PFSK-1 (cell line): Measurements from ENCODE around the gene RNF19B.

Source experiments
- FOXP2 ChIP-seq: optimal IDR thresholded peaks from 2 replicates; pipeline ENCODE3; 2011; ENCODE audit warnings: borderline replicate concordance, control low read depth, inconsistent platforms; ENCODE audit not compliant: insufficient read depth; ENCODE audit errors: extremely low read length, extremely low read depth
- POLR2AphosphoS5 ChIP-seq: IDR thresholded peaks from 2 replicates; pipeline ENCODE4 v1.6.1; 2012; ENCODE audit warnings: low read depth, mild to moderate bottlenecking, control low read depth, low read length, moderate library complexity
- SIN3A ChIP-seq: IDR thresholded peaks from 2 replicates; pipeline ENCODE4 v1.6.1; 2012; ENCODE audit warnings: mild to moderate bottlenecking, low read length, moderate library complexity, borderline replicate concordance; ENCODE audit not compliant: insufficient read depth
- TAF1 ChIP-seq: IDR thresholded peaks from 2 replicates; pipeline ENCODE4 v1.6.1; 2012; ENCODE audit warnings: low read length, control low read depth, borderline replicate concordance; ENCODE audit not compliant: insufficient read depth
- TF ChIP-seq, protein P1 (sequence below), 2 experiments: IDR thresholded peaks; 2 replicates each; pipeline versions ENCODE4 v1.6.1 to v1.8.0; 2011 to 2012; ENCODE audit warnings: low read depth in 2 of 2, low read length in 2 of 2, control low read depth in 1 of 2, inconsistent platforms in 1 of 2, mild to moderate bottlenecking in 1 of 2, moderate library complexity in 1 of 2; ENCODE audit not compliant: insufficient read depth in 1 of 2

Gene RNF19B

DNA sequence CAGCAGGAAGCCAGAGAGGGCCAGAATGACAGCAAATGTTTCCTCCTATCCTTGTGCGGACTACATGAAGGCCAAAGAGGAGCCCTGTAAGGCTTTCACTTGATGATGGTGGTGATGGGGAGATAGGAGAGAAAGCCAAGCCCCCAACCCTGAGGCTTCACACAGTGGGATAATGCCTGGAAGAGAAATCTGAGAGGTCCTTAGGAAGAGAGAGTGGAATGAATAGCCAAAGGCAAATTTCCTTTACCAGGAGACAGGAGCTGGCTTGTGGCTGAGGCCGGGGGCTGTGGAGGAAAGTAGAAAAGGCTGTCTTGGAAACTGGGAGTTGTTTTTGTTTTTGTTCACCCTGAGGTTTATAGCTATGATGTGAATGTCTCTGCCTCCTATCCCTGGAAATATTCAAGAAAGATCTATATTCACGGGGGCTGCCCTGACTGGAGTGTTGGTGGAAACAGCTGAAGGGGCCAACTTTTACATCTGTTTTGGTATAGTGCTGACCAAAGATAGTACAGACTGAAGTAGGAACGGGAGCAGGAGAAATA lies 13.0 kb upstream of the RNF19B start:
- TF ChIP-seq FOXP2 (no peak), TAF1 (no peak), SIN3A (no peak), POLR2AphosphoS5 (no peak)
- TF ChIP-seq, protein P1, sequence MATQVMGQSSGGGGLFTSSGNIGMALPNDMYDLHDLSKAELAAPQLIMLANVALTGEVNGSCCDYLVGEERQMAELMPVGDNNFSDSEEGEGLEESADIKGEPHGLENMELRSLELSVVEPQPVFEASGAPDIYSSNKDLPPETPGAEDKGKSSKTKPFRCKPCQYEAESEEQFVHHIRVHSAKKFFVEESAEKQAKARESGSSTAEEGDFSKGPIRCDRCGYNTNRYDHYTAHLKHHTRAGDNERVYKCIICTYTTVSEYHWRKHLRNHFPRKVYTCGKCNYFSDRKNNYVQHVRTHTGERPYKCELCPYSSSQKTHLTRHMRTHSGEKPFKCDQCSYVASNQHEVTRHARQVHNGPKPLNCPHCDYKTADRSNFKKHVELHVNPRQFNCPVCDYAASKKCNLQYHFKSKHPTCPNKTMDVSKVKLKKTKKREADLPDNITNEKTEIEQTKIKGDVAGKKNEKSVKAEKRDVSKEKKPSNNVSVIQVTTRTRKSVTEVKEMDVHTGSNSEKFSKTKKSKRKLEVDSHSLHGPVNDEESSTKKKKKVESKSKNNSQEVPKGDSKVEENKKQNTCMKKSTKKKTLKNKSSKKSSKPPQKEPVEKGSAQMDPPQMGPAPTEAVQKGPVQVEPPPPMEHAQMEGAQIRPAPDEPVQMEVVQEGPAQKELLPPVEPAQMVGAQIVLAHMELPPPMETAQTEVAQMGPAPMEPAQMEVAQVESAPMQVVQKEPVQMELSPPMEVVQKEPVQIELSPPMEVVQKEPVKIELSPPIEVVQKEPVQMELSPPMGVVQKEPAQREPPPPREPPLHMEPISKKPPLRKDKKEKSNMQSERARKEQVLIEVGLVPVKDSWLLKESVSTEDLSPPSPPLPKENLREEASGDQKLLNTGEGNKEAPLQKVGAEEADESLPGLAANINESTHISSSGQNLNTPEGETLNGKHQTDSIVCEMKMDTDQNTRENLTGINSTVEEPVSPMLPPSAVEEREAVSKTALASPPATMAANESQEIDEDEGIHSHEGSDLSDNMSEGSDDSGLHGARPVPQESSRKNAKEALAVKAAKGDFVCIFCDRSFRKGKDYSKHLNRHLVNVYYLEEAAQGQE (IDR thresholded peaks at IDR 0.05; ENCODE audit: insufficient read depth in 1 of 2, low read depth in 2 of 2, low read length in 2 of 2): no peak

DNA sequence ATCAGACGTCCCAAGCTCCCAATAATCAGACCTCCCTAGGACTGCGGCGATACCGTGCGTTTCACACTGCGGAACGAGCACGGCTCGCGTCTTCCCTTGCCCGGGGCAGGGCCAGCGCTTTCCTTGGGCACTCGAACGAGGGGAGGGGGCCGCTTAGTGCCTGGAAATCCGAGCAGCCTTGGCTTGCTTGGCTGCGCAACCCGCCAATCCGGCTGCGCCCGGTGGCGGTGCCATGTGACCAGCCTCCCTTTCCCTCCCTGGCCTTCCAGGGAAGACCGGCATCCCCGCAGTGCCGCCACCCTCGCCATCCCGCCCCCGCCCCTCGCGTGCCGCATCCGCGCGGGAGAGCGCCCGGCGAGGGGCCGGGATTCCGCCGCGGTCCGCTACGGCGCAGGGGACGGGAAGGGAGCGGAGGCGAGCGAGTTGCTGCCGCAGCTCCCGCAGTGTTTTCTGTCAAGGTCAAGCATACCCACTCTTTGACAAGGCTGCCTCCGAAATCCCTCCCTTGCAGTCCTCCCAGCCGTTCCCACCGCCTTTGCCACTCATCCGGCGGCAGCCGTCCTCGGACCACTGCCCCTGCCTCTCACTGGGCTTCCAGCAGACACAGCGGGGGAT lies 8.3 kb upstream of the RNF19B start:
- TF ChIP-seq FOXP2 (no peak), SIN3A (no peak), POLR2AphosphoS5 (no peak), TAF1 (no peak)
- TF ChIP-seq, protein P1 (IDR thresholded peaks at IDR 0.05; ENCODE audit: insufficient read depth in 1 of 2, low read depth in 2 of 2, low read length in 2 of 2): no peak

DNA sequence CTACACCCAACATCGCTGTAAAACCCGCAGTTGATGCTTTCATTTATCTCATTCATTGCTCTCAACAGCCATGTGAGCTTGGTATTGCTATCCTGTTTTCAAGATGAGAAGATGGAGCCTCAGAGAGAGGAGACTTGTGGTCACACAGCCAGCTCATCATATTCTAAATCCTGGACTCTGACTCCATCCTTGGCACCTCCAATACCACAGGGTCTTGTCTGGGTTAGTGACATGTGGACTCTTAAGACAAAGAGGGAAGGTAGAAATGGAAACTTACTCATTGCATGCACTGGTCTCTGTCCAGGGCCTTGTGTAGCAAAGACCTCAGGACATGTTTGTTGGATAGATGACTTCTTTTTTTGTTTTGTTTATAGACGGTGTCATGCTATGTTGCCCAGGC lies 7.0 kb upstream of the RNF19B start:
- TF ChIP-seq, protein P1 (IDR thresholded peaks at IDR 0.05; ENCODE audit: insufficient read depth in 1 of 2, low read depth in 2 of 2, low read length in 2 of 2): no peak
- TF ChIP-seq SIN3A (no peak), POLR2AphosphoS5 (no peak), TAF1 (no peak)

DNA sequence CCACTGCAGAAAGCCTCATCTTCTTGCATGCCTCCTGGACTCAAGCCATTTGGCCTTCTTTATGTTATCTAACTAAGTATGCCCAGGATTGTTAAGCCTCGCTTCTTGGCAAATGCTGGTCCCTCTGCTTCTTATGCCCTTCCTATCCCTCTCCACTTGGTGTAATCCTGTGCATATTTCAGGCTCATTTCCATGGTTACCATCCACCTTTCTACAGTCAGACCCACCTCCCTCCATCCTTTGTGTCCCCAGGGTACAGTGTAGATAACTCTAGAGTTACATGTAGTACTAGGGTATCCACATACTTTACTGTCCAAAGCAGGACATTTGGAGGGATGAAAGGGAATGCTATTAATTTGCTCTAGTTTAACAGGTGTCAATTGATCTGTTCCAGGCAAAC lies 6.5 kb upstream of the RNF19B start:
- no peak for TF ChIP-seq POLR2AphosphoS5
- TF ChIP-seq, protein P1 (IDR thresholded peaks at IDR 0.05; ENCODE audit: insufficient read depth in 1 of 2, low read depth in 2 of 2, low read length in 2 of 2): no peak
- TF ChIP-seq TAF1: no peak
- TF ChIP-seq SIN3A: no peak
- TF ChIP-seq FOXP2: no peak

DNA sequence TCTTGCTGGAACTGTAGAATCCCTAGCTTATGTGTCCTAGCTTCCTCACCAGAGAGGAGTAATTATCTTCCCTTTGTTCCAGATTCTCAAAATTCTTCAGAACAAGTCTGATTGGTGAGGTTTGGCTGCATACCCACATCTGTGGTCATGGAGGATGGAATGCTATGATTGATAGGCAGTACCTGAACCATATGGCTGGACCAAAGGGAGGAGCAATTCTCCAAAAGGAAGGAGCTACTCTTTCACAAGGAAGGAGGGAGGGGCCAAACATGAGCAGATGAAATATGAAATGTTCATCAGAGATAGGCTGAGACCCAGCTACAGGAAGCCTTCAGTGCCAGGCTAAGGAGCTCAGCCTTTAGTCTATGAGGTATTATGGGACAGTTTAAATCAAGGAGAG lies 5.0 kb upstream of the RNF19B start:
- TF ChIP-seq POLR2AphosphoS5 (no peak), FOXP2 (no peak), SIN3A (no peak), TAF1 (no peak)
- TF ChIP-seq, protein P1 (IDR thresholded peaks at IDR 0.05; ENCODE audit: insufficient read depth in 1 of 2, low read depth in 2 of 2, low read length in 2 of 2): no peak
